ENCODE data around the gene PSMB9. TPM values are rescaled to one million over a fixed set of nuclear protein-coding genes. Genes with fewer than 3 reads are reported as not detected.
"Not testable (repeated sequence)": the region's sequence is repeated elsewhere in the genome, so short reads cannot be mapped to it uniquely, and the experiment has no call there.

Gene PSMB9
- total RNA-seq (2014; rRNA removed; shearing (Covaris generic)) (3.4 and 5.1 TPM in 2 replicates), polyA plus RNA-seq (2016; fragmentation: Nextera tagmentation; extraction: Ambion mirVana) (11.2 and 12.3 TPM in 2 replicates)

GRCh38 chr6:32853541-32854375 lies at the start of gene PSMB9, which contains the start of gene TAP1:
PSMB9 (plus strand) TSS chr6:32854192; CDS start chr6:32854230, 38 bp downstream.
TAP1 (minus strand) TSS chr6:32853704; CDS start chr6:32853636, 68 bp downstream.
- Histone ChIP-seq H3K79me2 (ENCODE audit: insufficient read depth) (peaks cover 18% of the 10 kb centered on the region; the same call in 1 of the 2 replicates), H3K9me3 (ENCODE audit: low read depth) (no peaks in the 10 kb centered on the region), H3K4me1 (ENCODE audit: insufficient read depth) (peaks cover 5% of the 10 kb centered on the region; the same call in 1 of the 2 replicates), H3K27ac (peak within 1 kb of the TSS; percentile 89), H3K36me3 (ENCODE audit: low read depth) (peaks cover 4% of the 10 kb centered on the region; the same call in 1 of the 2 replicates), H3K27me3 (replicated peaks; ENCODE audit: insufficient read depth) (no peaks in the 10 kb centered on the region), H3K4me2 (ENCODE audit: unreplicated experiment) (peak within 1 kb of the TSS; percentile 89), H4K20me1 (ENCODE audit: insufficient read depth) (no peaks in the 10 kb centered on the region), H3K9ac (peak within 1 kb of the TSS; percentile 80), H3F3A (ENCODE audit: insufficient read depth) (peaks cover 16% of the 10 kb centered on the region), H2AFZ (peak within 1 kb of the TSS; percentile 97), H3K4me3 (peak within 1 kb of the TSS; percentile 97), H3K9me2 (ENCODE audit: insufficient read depth) (no peaks in the 10 kb centered on the region)
- peak; percentile 97 for DNase-seq
- TF ChIP-seq EZH2 (IDR thresholded peaks at IDR 0.05; ENCODE audit: insufficient read depth, poor library complexity, severe bottlenecking): no peak
- no peak for TF ChIP-seq EZH2phosphoT487 (IDR thresholded peaks at IDR 0.05; ENCODE audit: insufficient read depth, low read depth)
- WGBS, 2 experiments (ENCODE audit: low coverage in 1 of 2, low lambda C conversion rate in 2 of 2, missing lambda C conversion rate in 2 of 2): 0 to 1% methylated on average over 55 to 68 of the region's 68 CpGs
- in situ Hi-C loops (cut with MboI): no loop called here

GRCh38 chr6:32805404-32805803 lies 48.6 kb upstream of the PSMB9 start:
- H2AFZ ChIP-seq; DNase-seq; H3K4me1 ChIP-seq (ENCODE audit: insufficient read depth); H4K20me1 ChIP-seq (ENCODE audit: insufficient read depth); H3K9ac ChIP-seq; H3K9me3 ChIP-seq (ENCODE audit: low read depth); H3K9me2 ChIP-seq (ENCODE audit: insufficient read depth); H3K36me3 ChIP-seq (ENCODE audit: low read depth); in situ Hi-C loops (cut with MboI); H3K27ac ChIP-seq; H3K79me2 ChIP-seq (ENCODE audit: insufficient read depth); H3F3A ChIP-seq (ENCODE audit: insufficient read depth); H3K4me3 ChIP-seq; H3K4me2 ChIP-seq (ENCODE audit: unreplicated experiment): not testable (repeated sequence)
- H3K27me3 ChIP-seq (replicated peaks; ENCODE audit: insufficient read depth): peaks cover 28% of the 10 kb centered on the region

- H3K4me3 ChIP-seq: no peak overlapping the region
- in situ Hi-C loops (cut with MboI): no loop called here
- no peaks in the 10 kb centered on the region for H3F3A ChIP-seq (ENCODE audit: insufficient read depth)
- H3K36me3 ChIP-seq (ENCODE audit: low read depth): no peaks in the 10 kb centered on the region
- H3K9me3 ChIP-seq (ENCODE audit: low read depth): no peaks in the 10 kb centered on the region
- no peak overlapping the region for H3K27ac ChIP-seq
- no peaks in the 10 kb centered on the region for H3K9me2 ChIP-seq (ENCODE audit: insufficient read depth)
- H3K4me1 ChIP-seq (ENCODE audit: insufficient read depth): no peaks in the 10 kb centered on the region
- no peak for TF ChIP-seq EZH2phosphoT487 (IDR thresholded peaks at IDR 0.05; ENCODE audit: insufficient read depth, low read depth)
- no peak for TF ChIP-seq EZH2 (IDR thresholded peaks at IDR 0.05; ENCODE audit: insufficient read depth, poor library complexity, severe bottlenecking)
- WGBS, 2 experiments (ENCODE audit: low coverage in 1 of 2, low lambda C conversion rate in 2 of 2, missing lambda C conversion rate in 2 of 2): 80 to 82% methylated on average over 5 of the region's 5 CpGs
- no peak overlapping the region for H3K9ac ChIP-seq
- no peak overlapping the region for H2AFZ ChIP-seq
- peaks cover 18% of the 10 kb centered on the region for H3K27me3 ChIP-seq (replicated peaks; ENCODE audit: insufficient read depth)
- H4K20me1 ChIP-seq (ENCODE audit: insufficient read depth): no peaks in the 10 kb centered on the region
- no peak for DNase-seq
- H3K79me2 ChIP-seq (ENCODE audit: insufficient read depth): no peaks in the 10 kb centered on the region
- no peak overlapping the region for H3K4me2 ChIP-seq (ENCODE audit: unreplicated experiment)
Observed at GRCh38 chr6:32807020-32807580, 46.9 kb upstream of the PSMB9 start.

- H3K27ac ChIP-seq: no peak overlapping the region
- TF ChIP-seq EZH2phosphoT487 (IDR thresholded peaks at IDR 0.05; ENCODE audit: insufficient read depth, low read depth) (no peak), EZH2 (IDR thresholded peaks at IDR 0.05; ENCODE audit: insufficient read depth, poor library complexity, severe bottlenecking) (no peak)
- no peaks in the 10 kb centered on the region for H3K36me3 ChIP-seq (ENCODE audit: low read depth)
- no peaks in the 10 kb centered on the region for H3K4me1 ChIP-seq (ENCODE audit: insufficient read depth)
- no peak overlapping the region for H2AFZ ChIP-seq
- H3K27me3 ChIP-seq (replicated peaks; ENCODE audit: insufficient read depth): peaks cover 29% of the 10 kb centered on the region
- no peaks in the 10 kb centered on the region for H3F3A ChIP-seq (ENCODE audit: insufficient read depth)
- H3K79me2 ChIP-seq (ENCODE audit: insufficient read depth): no peaks in the 10 kb centered on the region
- DNase-seq: no peak
- WGBS, 2 experiments (ENCODE audit: low coverage in 1 of 2, low lambda C conversion rate in 2 of 2, missing lambda C conversion rate in 2 of 2): 0% methylated on average over 1 of the region's 1 CpG
- no peaks in the 10 kb centered on the region for H4K20me1 ChIP-seq (ENCODE audit: insufficient read depth)
- no peak overlapping the region for H3K4me2 ChIP-seq (ENCODE audit: unreplicated experiment)
- H3K9ac ChIP-seq: no peak overlapping the region
- H3K4me3 ChIP-seq: no peak overlapping the region
- in situ Hi-C loops (cut with MboI): no loop called here
- no peaks in the 10 kb centered on the region for H3K9me3 ChIP-seq (ENCODE audit: low read depth)
- H3K9me2 ChIP-seq (ENCODE audit: insufficient read depth): no peaks in the 10 kb centered on the region
Observed at GRCh38 chr6:32809171-32809570, 44.8 kb upstream of the PSMB9 start.

All from GM23248 (cell line).